Loucy (cell line): Measurements from ENCODE around the gene HNRNPF.

Experiments
- CTCF ChIP-seq: fragments of 200-600 bp; sonication (generic); conservative IDR thresholded peaks from 2 replicates; pipeline ENCODE4 v1.5.1; 2014; ENCODE audit warnings: mild to moderate bottlenecking, antibody characterized with exemption, low read length
- EZH2phosphoT487 ChIP-seq: fragments of 200-600 bp; IDR thresholded peaks from 2 replicates; pipeline ENCODE4 v1.6.1; 2018; ENCODE audit warnings: antibody characterized with exemption, mild to moderate bottlenecking, moderate library complexity, borderline replicate concordance

DNA sequence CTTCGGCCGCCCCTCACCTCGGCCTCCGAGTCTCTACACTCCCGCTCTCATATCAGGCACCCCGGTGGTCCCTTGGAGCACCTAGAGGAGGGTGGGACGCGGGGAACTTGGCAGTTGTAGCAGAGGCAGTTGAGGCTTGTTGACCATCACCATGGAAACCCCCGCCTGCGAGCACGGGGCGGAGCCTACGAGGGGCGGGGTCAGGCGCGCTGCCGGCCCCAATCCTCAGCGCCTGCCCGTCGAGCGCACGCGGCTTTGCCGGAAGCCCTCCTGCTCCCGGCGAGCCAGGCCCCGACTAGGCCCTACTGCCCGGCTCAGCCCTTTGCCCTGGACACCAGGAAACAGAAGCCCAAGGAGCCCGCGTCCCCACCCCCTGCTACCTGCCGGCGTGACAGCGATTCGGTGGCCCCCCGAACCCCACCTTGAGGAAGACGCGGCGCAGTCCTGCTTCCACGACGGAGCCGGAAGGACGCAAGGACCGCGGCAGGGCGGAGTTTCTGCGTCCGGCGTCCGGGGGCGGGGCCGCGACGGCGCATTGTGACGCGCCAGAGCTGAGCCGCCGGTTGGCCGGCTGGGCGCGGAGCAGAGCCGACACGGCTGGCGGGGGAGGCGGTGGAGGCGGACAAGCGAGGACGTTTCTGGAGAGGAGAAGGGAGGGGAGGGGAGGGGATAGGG lies at the start of gene HNRNPF:
- TF ChIP-seq CTCF (no peak), EZH2phosphoT487 (no peak)
